SK-N-SH treated with all-trans-retinoic acid at 6 μM for 48 hours (cell line): ENCODE data around the gene ELOVL7.

Source experiments
- ARNTL ChIP-seq: fragments of 450-650 bp; formaldehyde crosslinking; IDR thresholded peaks from 2 replicates; pipeline ENCODE4 v1.5.0; 2020; ENCODE audit warnings: low read depth, mild to moderate bottlenecking, moderate library complexity, borderline replicate concordance
- BACH2 ChIP-seq: fragments of 250-450 bp; sonication (Bioruptor Pico); IDR thresholded peaks from 2 replicates; pipeline ENCODE4 v1.9.0; 2021; ENCODE audit warnings: mild to moderate bottlenecking, borderline replicate concordance
- OSR1 ChIP-seq: fragments of 250-450 bp; sonication (Bioruptor Pico); IDR thresholded peaks from 2 replicates; pipeline ENCODE4 v1.8.0; 2022; ENCODE audit warnings: moderate library complexity, mild to moderate bottlenecking, inconsistent platforms
- PATZ1 ChIP-seq: fragments of 250-450 bp; sonication (Bioruptor Pico); IDR thresholded peaks from 2 replicates; pipeline ENCODE4 v1.8.0; 2020; ENCODE audit warnings: mild to moderate bottlenecking, moderate library complexity, borderline replicate concordance
- PPARA ChIP-seq: fragments of 250-450 bp; sonication (Bioruptor Pico); IDR thresholded peaks from 2 replicates; pipeline ENCODE4 v1.5.0; 2020; ENCODE audit warnings: mild to moderate bottlenecking, borderline replicate concordance
- ZC3H10 ChIP-seq: fragments of 250-450 bp; sonication (Bioruptor Pico); IDR thresholded peaks from 2 replicates; pipeline ENCODE4 v1.5.1; 2021; ENCODE audit warnings: mild to moderate bottlenecking, moderate library complexity
- TF ChIP-seq, protein P1 (sequence below): fragments of 250-450 bp; sonication (Bioruptor Pico); IDR thresholded peaks from 2 replicates; pipeline ENCODE4 v1.5.1; 2021; ENCODE audit warnings: mild to moderate bottlenecking, moderate library complexity

- TF ChIP-seq PATZ1 (CRISPR knock-in tag) (no peak), ZC3H10 (no peak), PPARA (CRISPR knock-in tag) (no peak), ARNTL (no peak), BACH2 (CRISPR knock-in tag) (no peak), OSR1 (CRISPR knock-in tag) (no peak)
- TF ChIP-seq, protein P1, sequence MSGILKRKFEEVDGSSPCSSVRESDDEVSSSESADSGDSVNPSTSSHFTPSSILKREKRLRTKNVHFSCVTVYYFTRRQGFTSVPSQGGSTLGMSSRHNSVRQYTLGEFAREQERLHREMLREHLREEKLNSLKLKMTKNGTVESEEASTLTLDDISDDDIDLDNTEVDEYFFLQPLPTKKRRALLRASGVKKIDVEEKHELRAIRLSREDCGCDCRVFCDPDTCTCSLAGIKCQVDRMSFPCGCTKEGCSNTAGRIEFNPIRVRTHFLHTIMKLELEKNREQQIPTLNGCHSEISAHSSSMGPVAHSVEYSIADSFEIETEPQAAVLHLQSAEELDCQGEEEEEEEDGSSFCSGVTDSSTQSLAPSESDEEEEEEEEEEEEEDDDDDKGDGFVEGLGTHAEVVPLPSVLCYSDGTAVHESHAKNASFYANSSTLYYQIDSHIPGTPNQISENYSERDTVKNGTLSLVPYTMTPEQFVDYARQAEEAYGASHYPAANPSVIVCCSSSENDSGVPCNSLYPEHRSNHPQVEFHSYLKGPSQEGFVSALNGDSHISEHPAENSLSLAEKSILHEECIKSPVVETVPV: no peak
Measured at GRCh38 chr5:60806591-60807243, 37.4 kb downstream of the ELOVL7 start.
